Body of pancreas (tissue), 4 donors: ENCODE measurements around the gene RAB11FIP3.

Experiments
- POLR2A ChIP-seq, 3 donors: fragments of 450-650 bp; IDR thresholded peaks; one replicate each; pipeline ENCODE4 v1.6.1; 2016; ENCODE audit warnings: antibody characterized with exemption in 3 of 3, mild to moderate bottlenecking in 2 of 3
- TF ChIP-seq, protein P1 (sequence below), 7 experiments: fragments of 450-650 bp in 4 of 7; fragments of 200-600 bp in 3 of 7; sonication (generic) in 3 of 7; IDR thresholded peaks; one replicate each; pipeline ENCODE4 v1.5.1; 2016 to 2019; ENCODE audit warnings: antibody characterized with exemption in 7 of 7

DNA sequence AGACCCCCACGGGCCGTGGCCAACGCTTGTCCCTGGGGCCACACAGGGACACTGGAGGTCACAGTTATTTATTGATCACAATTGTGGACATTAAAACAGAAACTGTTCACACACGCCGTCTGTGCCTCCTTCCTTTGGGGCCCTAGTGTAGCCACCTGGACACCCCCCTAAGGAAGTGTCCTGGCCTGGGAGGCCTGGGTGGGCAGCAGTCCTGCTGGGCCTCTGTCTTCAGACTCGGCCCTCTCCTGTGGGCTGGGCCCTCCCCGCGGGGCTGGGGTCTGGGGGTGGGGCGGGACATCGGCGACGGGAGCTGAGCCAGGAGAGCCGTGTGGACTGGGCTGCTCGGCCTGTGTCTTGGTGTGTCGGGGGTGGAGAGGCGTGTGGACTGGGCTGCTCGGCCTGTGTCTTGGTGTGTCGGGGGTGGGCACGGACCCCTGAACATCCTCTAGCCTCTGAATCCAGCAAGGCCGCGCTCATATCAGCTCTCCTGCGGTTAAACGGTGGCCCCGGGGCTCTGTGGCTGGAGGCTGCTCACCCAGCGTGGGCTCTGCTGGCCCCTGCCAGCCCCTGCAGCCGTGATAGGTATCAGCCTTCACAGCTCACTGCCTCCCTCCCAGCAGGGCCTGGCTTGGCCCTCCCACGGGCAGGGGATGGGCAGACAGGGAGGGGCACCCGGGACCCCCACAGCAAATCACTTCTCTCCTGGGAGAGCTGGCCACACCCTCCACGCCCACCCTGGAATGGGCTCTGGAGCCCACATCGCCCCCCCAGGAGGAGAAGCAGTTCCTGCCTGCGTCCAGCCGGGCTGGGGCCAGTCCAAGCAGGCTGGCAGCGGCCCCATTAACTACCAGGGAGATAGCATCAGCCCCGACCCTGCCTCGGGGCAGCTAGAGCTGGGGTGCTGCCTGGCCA is 140.2 kb downstream of the RAB11FIP3 start:
- TF ChIP-seq, protein P1, sequence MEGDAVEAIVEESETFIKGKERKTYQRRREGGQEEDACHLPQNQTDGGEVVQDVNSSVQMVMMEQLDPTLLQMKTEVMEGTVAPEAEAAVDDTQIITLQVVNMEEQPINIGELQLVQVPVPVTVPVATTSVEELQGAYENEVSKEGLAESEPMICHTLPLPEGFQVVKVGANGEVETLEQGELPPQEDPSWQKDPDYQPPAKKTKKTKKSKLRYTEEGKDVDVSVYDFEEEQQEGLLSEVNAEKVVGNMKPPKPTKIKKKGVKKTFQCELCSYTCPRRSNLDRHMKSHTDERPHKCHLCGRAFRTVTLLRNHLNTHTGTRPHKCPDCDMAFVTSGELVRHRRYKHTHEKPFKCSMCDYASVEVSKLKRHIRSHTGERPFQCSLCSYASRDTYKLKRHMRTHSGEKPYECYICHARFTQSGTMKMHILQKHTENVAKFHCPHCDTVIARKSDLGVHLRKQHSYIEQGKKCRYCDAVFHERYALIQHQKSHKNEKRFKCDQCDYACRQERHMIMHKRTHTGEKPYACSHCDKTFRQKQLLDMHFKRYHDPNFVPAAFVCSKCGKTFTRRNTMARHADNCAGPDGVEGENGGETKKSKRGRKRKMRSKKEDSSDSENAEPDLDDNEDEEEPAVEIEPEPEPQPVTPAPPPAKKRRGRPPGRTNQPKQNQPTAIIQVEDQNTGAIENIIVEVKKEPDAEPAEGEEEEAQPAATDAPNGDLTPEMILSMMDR (IDR thresholded peaks at IDR 0.05): no peak
- no peak for TF ChIP-seq POLR2A (IDR thresholded peaks at IDR 0.05)
